ENCODE measurements around the gene MVB12B. TPM values are rescaled to one million over a fixed set of nuclear protein-coding genes. Genes with fewer than 3 reads are reported as not detected.

The MVB12B gene
- total and polyA plus RNA-seq, 7 donors, result 1.5 to 25.6 (median 11.6) TPM

DNA sequence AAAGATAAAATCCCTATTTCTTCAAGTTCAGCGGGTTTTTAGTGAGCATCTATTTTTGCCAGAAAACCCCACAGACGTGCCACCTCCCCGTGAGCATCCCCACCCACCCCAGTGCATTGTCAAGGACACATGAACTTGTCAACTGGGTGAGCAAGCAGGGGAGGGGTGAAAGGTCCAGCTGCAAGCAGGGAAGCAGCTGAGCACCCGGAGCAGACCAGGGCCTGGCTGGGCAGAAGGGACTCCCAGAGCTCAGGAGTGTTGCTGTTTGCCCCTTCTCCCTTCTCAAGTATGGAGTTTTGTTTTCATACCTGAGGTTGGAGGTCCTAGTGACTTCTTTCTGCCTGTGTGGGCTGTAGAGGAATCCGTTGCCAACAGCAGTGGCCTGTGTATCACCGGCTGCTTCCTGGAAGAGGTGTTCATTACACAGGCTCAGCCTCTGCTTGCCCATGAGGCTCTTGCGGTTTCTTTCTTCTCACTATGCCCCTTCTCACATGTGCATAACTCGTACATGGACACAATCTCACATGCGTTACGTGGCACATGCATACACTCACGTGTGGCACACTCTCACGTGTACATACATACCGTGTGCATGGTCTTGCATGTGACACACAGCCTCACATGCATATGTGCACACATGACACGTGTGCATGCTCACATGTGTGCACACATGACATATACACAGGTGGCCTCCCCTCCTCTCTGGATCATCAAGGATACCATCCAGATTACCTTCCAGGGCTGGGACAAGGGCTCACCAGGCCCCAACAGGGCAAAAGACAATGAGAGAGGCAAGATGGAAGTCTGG, 126.7 kb downstream of the MVB12B start:
- Histone ChIP-seq H3K27ac (no peak overlapping the region), H3K27me3 (ENCODE audit: insufficient read depth in 3 of 3, low read length in 2 of 3) (no peaks in the 10 kb centered on the region), H3K4me3 (no peak overlapping the region), H3K4me1 (no peaks in the 10 kb centered on the region), H3K36me3 (ENCODE audit: insufficient read depth in 1 of 2, low read depth in 1 of 2) (peaks cover 0 to 4% of the 10 kb centered on the region in 2 donors), H3K9me3 (no peaks in the 10 kb centered on the region)
- TF ChIP-seq, protein P1, sequence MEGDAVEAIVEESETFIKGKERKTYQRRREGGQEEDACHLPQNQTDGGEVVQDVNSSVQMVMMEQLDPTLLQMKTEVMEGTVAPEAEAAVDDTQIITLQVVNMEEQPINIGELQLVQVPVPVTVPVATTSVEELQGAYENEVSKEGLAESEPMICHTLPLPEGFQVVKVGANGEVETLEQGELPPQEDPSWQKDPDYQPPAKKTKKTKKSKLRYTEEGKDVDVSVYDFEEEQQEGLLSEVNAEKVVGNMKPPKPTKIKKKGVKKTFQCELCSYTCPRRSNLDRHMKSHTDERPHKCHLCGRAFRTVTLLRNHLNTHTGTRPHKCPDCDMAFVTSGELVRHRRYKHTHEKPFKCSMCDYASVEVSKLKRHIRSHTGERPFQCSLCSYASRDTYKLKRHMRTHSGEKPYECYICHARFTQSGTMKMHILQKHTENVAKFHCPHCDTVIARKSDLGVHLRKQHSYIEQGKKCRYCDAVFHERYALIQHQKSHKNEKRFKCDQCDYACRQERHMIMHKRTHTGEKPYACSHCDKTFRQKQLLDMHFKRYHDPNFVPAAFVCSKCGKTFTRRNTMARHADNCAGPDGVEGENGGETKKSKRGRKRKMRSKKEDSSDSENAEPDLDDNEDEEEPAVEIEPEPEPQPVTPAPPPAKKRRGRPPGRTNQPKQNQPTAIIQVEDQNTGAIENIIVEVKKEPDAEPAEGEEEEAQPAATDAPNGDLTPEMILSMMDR (IDR thresholded peaks at IDR 0.05), result no peak
- WGBS, 3 donors, result 90 to 95% (median 92%) methylated on average over 14 of the region's 14 CpGs
- no peak for ATAC-seq
- no peak for DNase-seq
- intact Hi-C loops (cut with DNase I), result no loop called here

DNA sequence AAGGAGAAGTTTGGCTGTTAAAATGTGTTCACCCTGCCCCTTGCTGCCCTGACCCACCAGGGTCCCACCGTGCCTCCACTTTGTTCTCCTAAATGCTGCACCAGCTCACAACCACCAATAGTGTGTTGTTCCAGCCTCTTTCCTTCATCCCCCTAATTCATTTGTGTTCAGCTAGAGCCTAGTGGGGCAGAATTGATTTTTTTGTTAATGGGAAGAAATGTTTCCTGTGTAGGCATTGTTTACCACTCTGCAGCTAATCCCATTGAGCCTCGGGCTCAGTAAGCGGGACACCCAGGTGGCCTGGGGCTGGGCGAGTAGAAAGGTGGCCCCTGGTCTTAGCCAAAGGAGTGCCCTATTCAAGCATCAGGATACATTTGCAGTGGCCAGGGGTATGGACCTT, 127.6 kb downstream of the MVB12B start:
- Histone ChIP-seq H3K9me3 (no peaks in the 10 kb centered on the region), H3K27me3 (ENCODE audit: insufficient read depth in 3 of 3, low read length in 2 of 3) (no peaks in the 10 kb centered on the region), H3K4me3 (no peak overlapping the region), H3K4me1 (no peaks in the 10 kb centered on the region), H3K27ac (no peak overlapping the region), H3K36me3 (ENCODE audit: insufficient read depth in 1 of 2, low read depth in 1 of 2) (peaks cover 0 to 4% of the 10 kb centered on the region in 2 donors)
- no peak for DNase-seq
- 81 to 88% (median 82%) methylated on average over 4 of the region's 4 CpGs for WGBS, 3 donors
- TF ChIP-seq, protein P1 (IDR thresholded peaks at IDR 0.05), result no peak
- no peak for ATAC-seq
- intact Hi-C loops (cut with DNase I), result no loop called here

DNA sequence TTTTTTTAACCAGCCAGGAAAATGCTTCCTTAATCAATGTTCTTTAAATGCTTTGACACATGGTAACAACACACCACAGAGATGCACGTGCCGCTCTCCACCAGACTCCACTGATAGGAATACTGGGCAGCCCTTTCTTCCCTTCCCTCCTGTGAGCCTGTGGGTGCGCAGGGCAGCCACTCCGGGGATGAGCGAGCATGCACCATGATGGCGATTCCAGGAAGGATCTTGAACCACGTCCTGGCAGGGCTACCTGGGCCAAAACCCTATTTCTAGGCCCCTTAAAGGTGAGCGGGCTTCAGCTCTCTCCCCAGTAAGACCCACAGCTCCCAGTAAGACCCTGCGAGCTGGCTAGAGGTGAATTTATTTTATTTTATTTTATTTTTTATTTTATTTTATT, 128.2 kb downstream of the MVB12B start:
- no peaks in the 10 kb centered on the region for H3K4me1 ChIP-seq
- H3K27ac ChIP-seq, result no peak overlapping the region
- H3K27me3 ChIP-seq (ENCODE audit: insufficient read depth in 3 of 3, low read length in 2 of 3), result no peaks in the 10 kb centered on the region
- no peaks in the 10 kb centered on the region for H3K9me3 ChIP-seq
- DNase-seq (no peak), ATAC-seq (no peak)
- peaks cover 0 to 4% of the 10 kb centered on the region in 2 donors for H3K36me3 ChIP-seq (ENCODE audit: insufficient read depth in 1 of 2, low read depth in 1 of 2)
- TF ChIP-seq, protein P1 (IDR thresholded peaks at IDR 0.05), result no peak
- intact Hi-C loops (cut with DNase I), result no loop called here
- H3K4me3 ChIP-seq, result no peak overlapping the region
- 95 to 99% (median 96%) methylated on average over 9 of the region's 9 CpGs for WGBS, 3 donors

DNA sequence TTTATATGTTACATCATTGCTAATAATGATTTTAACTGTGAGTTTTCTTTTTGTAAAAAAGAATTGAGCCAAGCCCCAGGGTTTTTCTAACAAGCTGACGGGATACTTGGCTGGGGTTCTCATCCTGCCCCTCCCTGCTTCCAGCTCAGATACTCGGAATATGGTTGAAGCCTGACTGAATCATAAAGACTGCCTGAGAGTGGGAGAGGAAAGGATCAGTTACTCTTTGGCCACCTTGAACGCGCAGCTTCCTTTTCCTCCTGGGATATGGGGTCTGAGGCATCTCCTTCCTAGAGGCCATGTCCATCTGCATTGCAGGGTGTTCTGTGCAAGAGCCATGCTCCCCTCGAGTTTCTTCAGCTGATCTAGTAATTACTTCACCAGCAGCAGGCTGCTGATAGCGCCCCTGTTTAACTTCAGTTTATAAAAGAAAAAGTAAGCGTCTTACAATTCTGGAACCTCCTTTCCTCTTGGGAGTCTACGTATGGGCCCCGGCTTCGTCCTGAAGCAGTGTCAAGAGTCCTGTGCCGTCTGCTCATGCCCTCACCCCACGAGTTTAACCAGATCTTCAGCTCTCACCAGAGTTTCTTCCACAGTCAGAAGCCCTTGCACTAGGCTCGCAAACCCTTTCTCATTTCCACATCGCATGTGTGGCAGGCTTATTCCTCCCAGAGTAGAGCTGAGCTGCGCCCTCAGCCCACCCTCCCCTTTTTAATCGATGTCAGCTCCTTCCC, 130.0 kb downstream of the MVB12B start:
- ATAC-seq, result no peak
- intact Hi-C loops (cut with DNase I), result no loop called here

More for the DNA sequence above, 130.0 kb downstream of the MVB12B start:
- WGBS, 3 donors, result 69 to 79% (median 72%) methylated on average over 16 of the region's 16 CpGs
- Histone ChIP-seq H3K27ac (no peak overlapping the region), H3K9me3 (no peaks in the 10 kb centered on the region), H3K4me1 (no peaks in the 10 kb centered on the region), H3K36me3 (ENCODE audit: insufficient read depth in 1 of 2, low read depth in 1 of 2) (peaks cover 0 to 4% of the 10 kb centered on the region in 2 donors), H3K4me3 (no peak overlapping the region), H3K27me3 (ENCODE audit: insufficient read depth in 3 of 3, low read length in 2 of 3) (no peaks in the 10 kb centered on the region)
- no peak for DNase-seq
- TF ChIP-seq, protein P1 (IDR thresholded peaks at IDR 0.05), result no peak

All from psoas muscle (tissue), 8 donors.